Activated CD8-positive, alpha-beta memory T cell treated with anti-CD3 and anti-CD28 coated beads for 36 hours (primary cell): ENCODE data around the gene ARF6. TPM values are rescaled to one million over a fixed set of nuclear protein-coding genes. Genes with fewer than 3 reads are reported as not detected.

Source experiments
- CTCF ChIA-PET: fragments of 350-600 bp; sonication (Branson Sonifier 250); formaldehyde crosslinking; loops from one replicate; lab custom pipeline; 2021; ENCODE audit warnings: antibody characterized with exemption; lab: Charles Lee
- POLR2A ChIA-PET: fragments of 350-600 bp; sonication (Branson Sonifier 250); formaldehyde crosslinking; loops from one replicate; lab custom pipeline; 2021; ENCODE audit warnings: antibody characterized with exemption; lab: Charles Lee
- total RNA-seq, 2 experiments: library from RNA; stranded (reverse); gene quantifications; one replicate each; pipeline ENCODE4 v1.2.3, GENCODE V29; 2021

Gene ARF6
- total RNA-seq, 2 experiments from 2014 or later, result 164 to 167 TPM

DNA sequence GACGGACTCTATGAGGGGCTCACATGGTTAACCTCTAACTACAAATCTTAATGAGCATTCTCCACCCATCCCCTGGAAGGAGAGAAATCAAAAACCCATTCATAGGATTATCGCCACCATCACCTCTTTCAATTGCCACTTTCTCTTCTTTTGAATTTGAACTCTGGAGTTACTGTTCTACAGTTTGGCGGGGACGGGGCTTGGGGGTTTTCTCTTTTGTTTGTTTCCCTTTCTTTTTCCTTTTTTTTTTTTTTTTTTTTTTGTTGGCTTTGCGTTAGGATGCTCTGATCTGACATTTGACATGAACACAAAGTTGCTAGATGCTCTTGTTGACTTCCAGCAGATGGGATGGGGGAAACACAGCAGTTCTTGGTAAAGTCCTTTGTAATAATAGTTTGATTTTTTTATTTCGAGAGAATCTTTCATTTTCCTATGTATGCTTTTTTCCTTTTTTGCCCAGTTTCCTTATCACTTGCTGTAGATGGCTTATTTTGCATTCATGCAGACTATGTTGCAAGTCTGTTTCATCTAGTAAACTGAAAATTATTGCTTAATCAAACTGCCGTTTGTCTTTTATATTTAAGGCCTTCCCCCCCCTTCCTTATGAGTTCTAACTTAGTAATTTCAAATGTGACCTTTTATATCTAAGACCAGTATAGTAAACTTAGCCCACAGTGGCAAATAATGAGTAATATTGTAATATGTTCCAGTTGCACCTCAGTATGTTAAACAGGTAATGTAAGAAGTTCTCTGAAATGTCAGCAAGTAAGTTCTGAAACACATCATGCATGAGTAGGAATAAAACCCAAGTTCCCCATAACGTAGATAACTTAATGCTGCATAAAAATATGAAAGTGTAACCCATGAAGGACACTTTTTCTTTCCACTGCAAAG lies 1.6 kb downstream of the ARF6 start:
- ChIA-PET CTCF (interaction anchor here (0.6 to 3.5 kb wide), 5 partner anchors 31 to 217 kb away, joined by 4 to 23 read pairs (median 6); no protein-coding TSS in a partner anchor), POLR2A (interaction anchor here (0.6 to 2.8 kb wide), 12 partner anchors 31 to 308 kb away, joined by 3 to 55 read pairs (median 11); partner anchors contain the start of gene RPS29)

- POLR2A ChIA-PET, result interaction anchor here (1.0 to 1.8 kb wide), 9 partner anchors 27 to 187 kb away, joined by 3 to 35 read pairs (median 5); no protein-coding TSS in a partner anchor
- CTCF ChIA-PET, result interaction anchor here (0.9 to 1.8 kb wide), 5 partner anchors 30 to 144 kb away, joined by 3 to 10 read pairs (median 3); no protein-coding TSS in a partner anchor
Observed at GRCh38 chr14:49895480-49895879, 2.6 kb downstream of the ARF6 start.

DNA sequence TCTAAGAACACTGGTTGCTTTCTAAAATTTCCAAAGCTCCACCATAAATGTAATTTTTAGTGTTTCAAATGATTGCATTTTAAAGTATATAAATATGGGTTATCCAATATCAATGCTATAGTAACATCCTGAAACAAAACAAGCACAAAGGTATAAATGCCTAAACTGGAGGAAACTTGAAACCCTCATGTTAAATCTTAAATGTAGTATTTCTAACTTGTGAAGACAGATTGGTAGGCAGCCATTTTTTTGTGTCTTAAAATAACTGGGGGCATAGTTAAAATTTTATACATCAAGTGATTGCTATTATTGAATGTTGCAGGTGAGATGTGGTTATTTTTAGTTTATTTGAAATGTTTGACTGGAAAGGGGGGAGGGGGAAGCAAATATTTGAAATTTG lies 3.4 kb downstream of the ARF6 start:
- ChIA-PET CTCF (interaction anchor here (0.9 to 1.8 kb wide), 4 partner anchors 30 to 143 kb away, joined by 3 to 10 read pairs (median 4); no protein-coding TSS in a partner anchor), POLR2A (interaction anchor here (0.8 to 1.8 kb wide), 10 partner anchors 28 to 311 kb away, joined by 3 to 35 read pairs (median 5); no protein-coding TSS in a partner anchor)

- ChIA-PET CTCF (no interaction called here), POLR2A (interaction anchor here (1.0 to 1.5 kb wide), 5 partner anchors 33 to 277 kb away, joined by 3 to 16 read pairs (median 4); partner anchors contain the start of genes MGAT2 and RPL36AL)
Observed at GRCh38 chr14:49896966-49897365, 4.1 kb downstream of the ARF6 start.

DNA sequence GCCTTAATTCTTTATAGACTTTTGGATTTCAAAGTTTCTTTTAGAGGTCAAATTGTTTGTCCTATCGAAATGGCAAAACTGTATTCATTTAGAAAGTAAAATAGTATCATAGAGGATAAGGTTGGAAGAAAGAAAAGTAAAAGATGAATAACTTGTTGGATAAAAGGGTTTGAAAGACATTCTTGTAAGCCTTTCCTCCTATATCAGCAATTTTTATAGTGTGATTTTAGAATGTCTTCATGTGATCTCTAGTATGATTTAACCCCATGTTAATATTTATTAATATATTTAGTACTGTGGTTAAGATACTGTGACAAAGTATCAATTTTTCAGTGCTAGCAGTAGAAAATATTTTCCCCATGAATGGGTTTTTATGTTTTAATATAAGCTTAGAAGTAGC lies 4.5 kb downstream of the ARF6 start:
- POLR2A ChIA-PET, result interaction anchor here (0.6 to 1.5 kb wide), 7 partner anchors 29 to 277 kb away, joined by 3 to 16 read pairs (median 4); partner anchors contain the start of genes MGAT2 and RPL36AL
- CTCF ChIA-PET, result no interaction called here

GRCh38 chr14:49897965-49898364 lies 5.1 kb downstream of the ARF6 start:
- ChIA-PET POLR2A (interaction anchor here (0.6 to 1.5 kb wide), 7 partner anchors 30 to 278 kb away, joined by 3 to 16 read pairs (median 4); partner anchors contain the start of genes MGAT2 and RPL36AL), CTCF (interaction anchor here (0.8 kb wide), 1 partner anchor 35 kb away, joined by 3 read pairs; no protein-coding TSS in a partner anchor)

DNA sequence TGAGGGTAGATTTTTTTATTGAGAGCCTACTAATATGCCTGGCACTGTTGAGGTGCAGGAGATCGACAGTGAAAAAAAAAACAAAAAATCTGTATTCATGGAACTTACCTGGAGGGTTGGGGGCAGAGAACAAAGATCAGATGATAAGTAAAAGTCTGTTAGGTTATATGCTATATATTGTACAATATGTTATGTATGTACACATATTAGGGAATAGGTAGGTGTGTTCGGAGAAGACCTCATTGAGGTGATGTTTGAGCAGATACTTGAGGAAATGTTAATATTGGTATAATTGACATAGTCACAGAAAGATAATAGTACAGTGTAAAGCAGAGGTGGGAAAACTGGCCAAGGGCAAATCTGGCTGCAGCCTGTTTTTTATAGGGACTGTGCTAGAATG lies 5.6 kb downstream of the ARF6 start:
- CTCF ChIA-PET, result interaction anchor here (0.8 to 1.8 kb wide), 4 partner anchors 36 to 140 kb away, joined by 3 to 7 read pairs (median 4); no protein-coding TSS in a partner anchor
- POLR2A ChIA-PET, result interaction anchor here (0.6 to 2.2 kb wide), 13 partner anchors 30 to 335 kb away, joined by 3 to 72 read pairs (median 6); partner anchors contain the start of genes MGAT2 and RPL36AL

DNA sequence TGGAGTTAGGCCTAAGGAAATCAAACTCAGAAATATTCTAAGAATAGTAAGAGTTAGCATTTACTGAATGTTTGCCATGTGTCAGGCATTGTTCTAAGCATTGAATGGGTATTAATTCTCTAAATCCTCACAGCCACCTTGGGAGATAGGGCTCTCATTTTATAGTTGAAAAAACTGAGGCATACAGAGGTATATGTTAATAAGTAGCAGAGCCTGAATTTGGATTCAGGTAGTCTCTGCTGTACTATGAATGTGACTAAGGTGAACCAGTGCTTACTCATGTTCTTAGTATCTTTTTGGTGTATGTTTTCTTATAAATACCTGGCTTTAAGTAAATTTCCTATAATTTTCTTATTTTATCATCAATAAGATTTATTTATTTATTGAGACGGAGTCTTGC lies 8.1 kb downstream of the ARF6 start:
- ChIA-PET CTCF (interaction anchor here (1.6 kb wide), 1 partner anchor 99 kb away, joined by 4 read pairs; no protein-coding TSS in a partner anchor), POLR2A (interaction anchor here (1.2 to 2.2 kb wide), 2 partner anchors 38 to 70 kb away, joined by 3 to 34 read pairs; no protein-coding TSS in a partner anchor)

DNA sequence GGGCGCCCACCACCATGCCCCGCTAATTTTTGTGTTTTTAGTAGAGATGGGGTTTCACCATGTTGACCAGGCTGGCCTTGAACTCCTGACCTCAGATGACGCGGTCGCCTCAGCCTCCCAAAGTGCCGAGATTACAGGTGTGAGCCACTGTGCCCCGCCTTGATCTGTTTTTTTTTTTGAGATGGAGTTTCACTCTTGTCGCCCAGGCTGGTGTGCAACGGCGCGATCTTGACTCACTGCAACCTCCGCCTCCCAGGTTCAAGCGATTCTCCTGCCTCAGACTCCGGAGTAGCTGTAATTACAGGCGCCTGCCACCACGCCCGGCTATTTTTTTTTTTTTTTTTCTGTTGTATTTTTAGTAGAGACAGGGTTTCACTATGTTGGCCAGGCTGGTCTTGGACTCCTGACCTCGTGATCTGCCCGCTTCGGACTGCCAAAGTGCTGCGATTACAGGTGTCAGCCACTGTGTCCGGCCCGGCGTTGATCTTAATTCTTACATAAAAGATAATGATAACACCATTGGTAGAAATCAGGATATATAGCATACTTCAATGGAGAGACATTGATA lies 9.9 kb downstream of the ARF6 start:
- CTCF ChIA-PET, result interaction anchor here (0.7 kb wide), 1 partner anchor 159 kb away, joined by 3 read pairs; no protein-coding TSS in a partner anchor
- POLR2A ChIA-PET, result interaction anchor here (0.6 to 0.7 kb wide), 2 partner anchors 99 to 159 kb away, joined by 4 to 6 read pairs; no protein-coding TSS in a partner anchor

DNA sequence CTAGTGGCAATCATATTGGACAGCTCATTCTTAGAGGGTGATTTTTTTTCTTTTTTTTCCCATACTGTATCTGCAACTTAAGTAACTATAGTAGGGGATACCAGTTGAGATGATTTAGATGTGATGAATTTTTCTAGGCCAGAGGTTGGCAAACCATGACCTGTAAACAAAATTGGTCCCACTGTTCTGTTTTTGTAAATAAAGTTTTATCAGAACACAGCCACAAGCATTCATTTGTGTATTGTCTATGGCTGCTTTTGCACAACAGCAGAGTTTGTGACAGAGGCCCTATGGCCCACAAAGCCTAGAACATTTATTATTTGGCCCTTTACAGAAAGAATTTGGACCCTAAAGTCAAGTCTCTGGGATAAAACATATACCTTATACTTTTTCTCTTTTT lies 11.4 kb downstream of the ARF6 start:
- POLR2A ChIA-PET, result interaction anchor here (0.5 to 0.7 kb wide), 2 partner anchors 14 to 800 kb away, joined by 3 read pairs; no protein-coding TSS in a partner anchor
- CTCF ChIA-PET, result no interaction called here

DNA sequence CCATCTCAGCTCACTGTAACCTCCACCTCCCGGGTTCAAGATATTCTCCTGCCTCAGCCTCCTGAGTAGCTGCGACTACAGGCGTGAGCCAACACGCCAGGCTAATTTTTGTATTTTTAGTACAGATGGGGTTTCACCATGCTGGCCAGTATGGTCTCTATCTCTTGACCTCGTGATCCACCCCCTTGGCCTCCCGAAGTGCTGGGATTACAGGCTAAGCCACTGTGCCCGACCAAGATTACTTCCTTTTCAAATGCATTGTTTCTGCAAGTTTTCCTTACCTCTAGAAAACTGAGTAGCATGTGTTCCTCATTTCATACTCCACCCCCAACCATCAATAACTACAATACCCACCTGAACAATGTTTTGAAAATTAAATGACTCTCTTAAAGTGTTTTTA lies 13.1 kb downstream of the ARF6 start:
- ChIA-PET POLR2A (interaction anchor here (0.6 kb wide), 1 partner anchor 93 kb away, joined by 3 read pairs; no protein-coding TSS in a partner anchor), CTCF (interaction anchor here (1.8 kb wide), 1 partner anchor 97 kb away, joined by 4 read pairs; no protein-coding TSS in a partner anchor)

GRCh38 chr14:49907186-49907585 lies 14.3 kb downstream of the ARF6 start:
- POLR2A ChIA-PET, result interaction anchor here (0.9 kb wide), 1 partner anchor 131 kb away, joined by 3 read pairs; no protein-coding TSS in a partner anchor

DNA sequence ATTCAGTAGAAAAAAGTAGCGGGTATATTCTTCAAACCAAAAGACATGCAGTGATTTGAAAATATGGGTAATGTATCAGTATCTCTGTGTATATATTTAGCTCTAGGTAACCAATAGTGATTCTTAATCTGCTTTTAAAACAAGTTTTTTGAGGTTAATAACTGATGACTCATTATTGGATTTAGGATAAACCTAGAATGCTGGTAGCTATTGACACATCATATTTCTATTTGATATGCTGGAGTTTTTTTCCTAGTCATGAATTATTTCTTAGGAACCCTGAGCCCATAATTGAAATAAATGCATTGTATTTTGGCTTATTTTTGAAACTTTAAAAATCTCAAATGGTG lies 15.5 kb downstream of the ARF6 start:
- ChIA-PET POLR2A (no interaction called here), CTCF (interaction anchor here (1.2 to 1.5 kb wide), 2 partner anchors 56 to 63 kb away, joined by 3 read pairs; partner anchors contain the start of gene NEMF)

More at GRCh38 chr14:49907186-49907585, 14.3 kb downstream of the ARF6 start:
- CTCF ChIA-PET, result interaction anchor here (1.1 to 1.5 kb wide), 2 partner anchors 43 to 55 kb away, joined by 3 read pairs; partner anchors contain the start of gene NEMF

DNA sequence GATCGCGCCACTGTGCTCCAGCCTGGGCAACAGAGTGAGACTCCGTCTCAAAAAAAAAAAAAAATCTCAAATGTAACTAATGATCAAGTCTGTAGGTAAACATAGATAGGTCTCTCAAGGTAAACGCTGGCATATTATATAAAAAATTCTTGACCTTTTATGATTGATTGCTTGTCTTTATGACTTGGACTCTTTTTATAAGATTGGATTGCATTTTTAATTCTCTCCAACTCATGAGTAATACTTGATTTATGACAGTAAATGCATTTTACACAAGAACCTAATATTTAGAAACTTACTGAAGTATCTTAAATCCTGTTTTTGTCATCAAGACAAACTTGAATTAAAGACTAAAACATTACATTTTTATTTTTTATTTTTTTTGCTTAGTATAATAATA lies 16.1 kb downstream of the ARF6 start:
- CTCF ChIA-PET, result interaction anchor here (1.2 to 1.5 kb wide), 2 partner anchors 57 to 62 kb away, joined by 3 read pairs; partner anchors contain the start of gene NEMF
- POLR2A ChIA-PET, result no interaction called here

GRCh38 chr14:49915085-49915484 lies 22.2 kb downstream of the ARF6 start:
- ChIA-PET CTCF (no interaction called here), POLR2A (no interaction called here)

DNA sequence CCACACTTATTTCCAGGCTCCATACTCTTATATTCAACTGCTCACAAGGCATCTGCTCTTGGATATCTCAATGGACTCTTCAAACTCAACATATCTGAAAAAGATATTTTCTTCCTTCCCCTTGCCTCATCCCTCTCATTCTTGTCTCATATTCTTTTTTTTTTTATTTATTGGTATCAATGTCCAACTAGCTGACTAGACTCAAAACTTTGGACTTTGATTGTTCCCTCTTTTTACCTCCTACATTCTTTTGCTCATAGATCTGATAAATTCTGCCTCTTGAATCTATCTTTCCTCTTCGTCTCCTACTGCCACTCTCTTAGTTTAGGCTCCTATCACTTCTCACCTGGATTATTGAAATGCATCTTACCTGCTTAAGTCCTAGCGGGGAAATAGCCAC lies 25.8 kb downstream of the ARF6 start:
- ChIA-PET POLR2A (no interaction called here), CTCF (no interaction called here)

DNA sequence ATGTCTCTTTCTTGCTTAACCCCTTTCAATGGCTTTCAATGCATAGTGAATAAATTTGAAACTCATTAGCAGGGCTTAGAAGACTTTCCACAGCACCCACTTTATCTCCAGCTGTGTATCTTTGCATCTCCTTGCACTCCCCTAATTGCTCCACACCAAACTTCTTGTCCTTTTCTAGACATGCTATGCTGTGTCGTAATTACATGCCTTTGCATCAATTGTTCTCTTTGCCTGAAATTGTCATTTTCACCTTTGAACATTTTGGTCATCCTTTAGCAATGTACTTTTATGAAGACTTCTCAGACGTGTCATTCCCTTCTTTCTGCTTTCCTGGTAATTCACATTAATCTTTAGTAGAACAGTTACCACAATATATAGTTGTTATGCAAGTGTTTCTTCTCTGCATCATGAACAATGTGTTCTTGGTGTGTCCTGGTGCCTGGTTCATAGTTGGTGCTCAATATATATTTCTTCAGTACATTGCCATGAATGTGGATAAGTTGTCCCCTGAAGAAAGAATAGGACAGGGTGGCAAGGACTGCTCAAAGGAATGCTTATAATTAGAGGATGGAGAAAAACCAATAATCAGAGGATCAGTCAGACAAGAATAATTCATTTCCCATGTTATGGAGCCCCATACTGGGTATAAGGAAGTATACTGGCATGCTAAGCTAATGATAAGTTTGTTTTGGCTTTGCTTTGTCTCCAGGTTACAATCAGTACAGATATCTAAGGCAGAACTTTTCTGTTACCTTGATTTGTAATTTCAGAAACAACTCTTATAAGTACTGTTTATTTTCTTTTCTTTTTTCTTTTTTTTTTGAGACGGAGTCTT lies 27.2 kb downstream of the ARF6 start:
- CTCF ChIA-PET, result no interaction called here
- POLR2A ChIA-PET, result no interaction called here

GRCh38 chr14:49920935-49921334 lies 28.1 kb downstream of the ARF6 start:
- ChIA-PET CTCF (no interaction called here), POLR2A (no interaction called here)
